Muscle layer of duodenum (tissue), 2 donors: ENCODE data around the gene CAMKV.

Experiments used
- H3K27ac ChIP-seq: one replicate; pipeline ENCODE4 v1.7.0; 2013; ENCODE audit warnings: mild to moderate bottlenecking, low read length
- H3K27me3 ChIP-seq: one replicate; pipeline ENCODE4 v1.7.0; 2013; ENCODE audit warnings: low read depth, mild to moderate bottlenecking, control low read depth, low read length
- H3K36me3 ChIP-seq, 2 donors: one replicate each; pipeline ENCODE4 v1.7.0; 2013; ENCODE audit warnings: low read length in 2 of 2, control low read depth in 1 of 2, mild to moderate bottlenecking in 1 of 2; ENCODE audit not compliant: insufficient read depth in 2 of 2, control insufficient read depth in 1 of 2
- H3K4me1 ChIP-seq, 2 donors: one replicate each; pipeline ENCODE4 v1.7.0; 2013; ENCODE audit warnings: low read length in 2 of 2, mild to moderate bottlenecking in 2 of 2, control low read depth in 1 of 2, moderate library complexity in 1 of 2; ENCODE audit not compliant: insufficient read depth in 2 of 2, control insufficient read depth in 1 of 2
- H3K4me3 ChIP-seq, 2 donors: one replicate each; pipeline ENCODE4 v1.7.0; 2013; ENCODE audit warnings: low read length in 2 of 2, low read depth in 1 of 2, mild to moderate bottlenecking in 1 of 2
- H3K9me3 ChIP-seq, 2 donors: one replicate each; pipeline ENCODE4 v1.7.0; 2013; ENCODE audit warnings: low read length in 2 of 2, control low read depth in 1 of 2, mild to moderate bottlenecking in 1 of 2; ENCODE audit not compliant: control insufficient read depth in 1 of 2
- donor health status: healthy.

CAMKV gene

DNA sequence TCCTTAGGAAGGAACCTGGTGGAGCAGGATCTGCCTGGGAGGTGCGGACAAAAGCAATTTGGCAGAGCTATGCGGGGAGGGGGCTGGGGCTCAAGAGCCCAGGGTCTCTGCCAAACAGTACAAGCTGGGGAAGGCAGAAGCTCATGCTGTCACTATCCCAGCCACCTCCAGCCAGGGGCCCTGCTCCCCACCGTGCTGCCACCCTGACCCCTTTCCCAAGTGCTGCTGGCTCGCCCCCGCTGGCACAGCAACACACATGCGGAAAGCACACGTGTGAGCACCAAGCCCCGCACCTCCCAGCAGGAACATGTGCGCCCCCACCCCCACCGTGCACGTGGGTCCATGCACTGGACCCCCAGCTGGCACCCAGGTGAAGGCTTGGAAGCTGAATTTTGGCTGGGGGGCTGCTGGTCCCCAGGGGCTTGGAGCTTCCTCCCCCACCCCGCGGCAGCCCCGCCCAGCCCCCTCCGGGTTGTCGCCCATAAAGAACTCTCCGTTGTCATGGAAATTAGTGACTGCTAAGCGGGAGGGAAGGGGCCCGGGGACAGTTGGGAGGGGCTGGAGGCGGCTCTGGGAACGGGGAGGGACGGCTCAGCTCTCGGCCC, 742 bp downstream of the CAMKV start:
- H3K4me3 ChIP-seq = peak overlapping the region in 1 of 2 donors; percentile 53
- no peaks in the 10 kb centered on the region for H3K36me3 ChIP-seq
- H3K27me3 ChIP-seq = peaks cover 27% of the 10 kb centered on the region
- H3K9me3 ChIP-seq = no peaks in the 10 kb centered on the region
- H3K27ac ChIP-seq = no peak overlapping the region
- peaks cover 0 to 16% of the 10 kb centered on the region in 2 donors for H3K4me1 ChIP-seq

DNA sequence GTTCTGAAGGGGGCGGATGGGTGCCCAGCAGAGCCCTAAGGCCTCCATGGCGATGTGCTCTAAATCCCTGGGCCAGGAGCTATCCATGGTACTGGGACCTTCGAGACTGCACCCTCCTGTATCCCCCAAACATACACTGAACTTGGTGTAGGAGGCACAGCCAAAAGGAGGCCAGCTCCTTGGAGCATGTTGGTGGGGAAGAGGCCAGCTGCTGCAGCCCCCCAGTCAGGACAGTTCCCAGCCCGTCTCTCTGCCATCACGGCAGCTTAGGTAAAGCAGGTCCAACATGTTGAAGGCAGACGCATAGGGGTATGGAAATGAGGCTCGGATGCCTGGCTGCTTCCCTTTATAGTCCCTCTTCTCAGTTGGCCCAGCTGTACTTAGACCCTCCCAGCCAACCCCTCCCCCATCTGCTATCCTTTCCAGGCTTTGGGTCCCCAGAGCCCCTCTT, 1.8 kb downstream of the CAMKV start:
- no peak overlapping the region for H3K4me3 ChIP-seq
- peaks cover 0 to 16% of the 10 kb centered on the region in 2 donors for H3K4me1 ChIP-seq
- no peaks in the 10 kb centered on the region for H3K36me3 ChIP-seq
- peaks cover 27% of the 10 kb centered on the region for H3K27me3 ChIP-seq
- no peak overlapping the region for H3K27ac ChIP-seq
- no peaks in the 10 kb centered on the region for H3K9me3 ChIP-seq

DNA sequence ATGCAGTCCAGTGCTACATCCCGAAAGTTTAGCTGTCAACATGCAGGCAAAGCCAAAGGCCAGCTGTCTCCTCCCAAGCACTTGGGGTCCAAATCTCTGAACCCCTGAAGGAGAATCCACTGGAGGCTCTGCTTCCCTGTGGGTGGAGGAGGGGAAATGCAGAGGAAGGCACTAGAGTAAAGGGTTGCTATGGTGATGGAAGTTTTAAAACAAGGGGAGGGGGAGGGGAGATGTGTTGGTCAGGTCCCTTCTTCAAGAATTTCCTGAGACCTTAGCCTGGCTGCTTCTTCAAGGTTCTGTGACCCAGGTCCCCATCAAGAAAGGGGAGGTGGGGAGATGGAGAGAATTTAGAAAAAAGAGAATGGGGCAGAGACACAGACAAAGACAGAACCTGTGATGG, 2.3 kb downstream of the CAMKV start:
- no peak overlapping the region for H3K4me3 ChIP-seq
- no peak overlapping the region for H3K27ac ChIP-seq
- H3K36me3 ChIP-seq = no peaks in the 10 kb centered on the region
- no peaks in the 10 kb centered on the region for H3K9me3 ChIP-seq
- H3K27me3 ChIP-seq = peaks cover 27% of the 10 kb centered on the region
- H3K4me1 ChIP-seq = peaks cover 0 to 16% of the 10 kb centered on the region in 2 donors

DNA sequence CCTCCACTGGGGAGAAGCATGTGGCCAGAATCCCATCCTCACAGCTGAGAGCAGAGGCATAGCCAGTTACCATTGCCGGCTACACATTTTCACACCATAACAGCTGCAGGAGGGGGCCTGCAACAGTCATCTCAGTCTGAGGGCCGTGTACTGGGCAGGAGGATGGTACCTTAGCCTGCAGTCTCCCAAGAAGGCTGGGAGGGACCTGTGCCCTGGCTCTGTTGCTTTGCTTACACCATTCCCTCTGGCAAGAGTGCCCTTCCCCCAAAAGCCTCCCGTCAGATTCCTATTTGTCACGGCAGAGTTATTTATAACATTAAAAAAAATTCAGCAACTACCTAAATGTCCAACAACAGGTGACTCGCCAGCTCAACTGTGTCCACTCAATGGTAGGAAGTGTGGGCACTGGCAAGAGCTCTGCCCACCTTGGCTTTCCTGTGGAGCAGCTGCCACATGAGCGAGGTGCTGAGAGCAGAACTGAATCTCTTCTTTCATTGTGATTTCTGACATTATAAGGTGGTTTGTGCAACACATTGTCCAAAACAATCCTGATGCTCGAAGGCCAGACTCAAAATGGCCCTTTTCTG, 4.4 kb downstream of the CAMKV start:
- no peaks in the 10 kb centered on the region for H3K36me3 ChIP-seq
- no peaks in the 10 kb centered on the region for H3K9me3 ChIP-seq
- peaks cover 24% of the 10 kb centered on the region for H3K27me3 ChIP-seq
- H3K27ac ChIP-seq = no peak overlapping the region
- peaks cover 0 to 16% of the 10 kb centered on the region in 2 donors for H3K4me1 ChIP-seq
- no peak overlapping the region for H3K4me3 ChIP-seq

DNA sequence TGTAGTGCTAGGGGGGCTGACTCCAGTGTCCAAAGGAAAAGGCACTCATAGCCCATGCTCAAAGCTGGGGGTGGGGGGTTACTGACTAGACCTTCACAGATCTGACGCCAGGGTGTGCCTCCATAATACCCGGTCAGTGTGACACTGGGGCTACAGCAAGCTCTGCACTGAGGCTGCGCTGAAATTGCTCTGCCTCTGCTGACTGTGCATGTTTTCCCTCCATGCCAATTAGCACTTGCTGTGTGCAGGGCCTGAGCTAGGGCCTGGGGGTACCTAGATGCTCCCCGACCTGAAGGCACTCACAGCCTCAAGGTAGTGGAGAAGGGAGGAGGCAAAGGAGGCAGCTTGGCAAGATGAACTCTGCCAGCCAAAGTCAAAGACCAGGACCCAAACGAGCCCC, 5.2 kb downstream of the CAMKV start:
- Histone ChIP-seq H3K4me1 (peaks cover 0 to 8% of the 10 kb centered on the region in 2 donors), H3K9me3 (no peaks in the 10 kb centered on the region), H3K4me3 (no peak overlapping the region), H3K27me3 (peaks cover 18% of the 10 kb centered on the region), H3K27ac (no peak overlapping the region), H3K36me3 (no peaks in the 10 kb centered on the region)

DNA sequence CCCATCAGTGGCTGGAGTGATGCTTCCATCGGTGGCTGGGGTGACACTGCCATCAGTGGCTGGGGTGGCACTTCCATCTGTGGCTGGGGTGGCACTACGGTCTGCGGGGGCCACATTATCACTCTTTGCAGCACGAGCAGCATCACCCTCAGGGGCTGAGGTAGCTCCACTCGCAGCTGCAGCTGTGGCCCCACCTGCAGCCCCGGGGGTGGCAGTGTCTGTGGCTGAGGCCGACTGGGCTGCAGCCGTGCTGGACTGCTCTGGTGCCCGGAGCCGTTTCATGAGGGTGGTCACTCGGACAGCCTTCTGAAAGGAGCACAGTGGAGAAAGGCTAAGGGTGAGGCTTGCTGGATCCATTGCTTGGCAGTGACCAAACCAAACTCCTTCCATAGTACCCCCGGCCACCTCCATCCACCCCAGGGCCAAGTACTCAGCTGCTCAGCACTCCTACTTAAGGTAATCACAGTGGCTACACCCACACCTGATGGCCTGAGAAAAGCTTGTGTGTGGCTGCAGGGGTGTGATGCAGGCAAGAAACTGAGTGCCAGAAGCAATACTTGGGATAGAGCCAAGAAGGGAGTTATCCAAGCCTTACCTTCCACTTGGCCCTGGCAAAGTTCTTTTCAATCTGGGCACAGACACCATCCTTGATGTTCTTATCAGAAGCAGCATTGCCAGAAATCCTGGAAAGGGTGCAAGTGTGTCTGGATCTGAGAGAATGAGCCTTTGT, 10.0 kb downstream of the CAMKV start:
- no peak overlapping the region for H3K4me3 ChIP-seq
- no peaks in the 10 kb centered on the region for H3K9me3 ChIP-seq
- peaks cover 0 to 13% of the 10 kb centered on the region in 2 donors for H3K4me1 ChIP-seq
- H3K27ac ChIP-seq = no peak overlapping the region
- H3K36me3 ChIP-seq = no peaks in the 10 kb centered on the region
- no peaks in the 10 kb centered on the region for H3K27me3 ChIP-seq

DNA sequence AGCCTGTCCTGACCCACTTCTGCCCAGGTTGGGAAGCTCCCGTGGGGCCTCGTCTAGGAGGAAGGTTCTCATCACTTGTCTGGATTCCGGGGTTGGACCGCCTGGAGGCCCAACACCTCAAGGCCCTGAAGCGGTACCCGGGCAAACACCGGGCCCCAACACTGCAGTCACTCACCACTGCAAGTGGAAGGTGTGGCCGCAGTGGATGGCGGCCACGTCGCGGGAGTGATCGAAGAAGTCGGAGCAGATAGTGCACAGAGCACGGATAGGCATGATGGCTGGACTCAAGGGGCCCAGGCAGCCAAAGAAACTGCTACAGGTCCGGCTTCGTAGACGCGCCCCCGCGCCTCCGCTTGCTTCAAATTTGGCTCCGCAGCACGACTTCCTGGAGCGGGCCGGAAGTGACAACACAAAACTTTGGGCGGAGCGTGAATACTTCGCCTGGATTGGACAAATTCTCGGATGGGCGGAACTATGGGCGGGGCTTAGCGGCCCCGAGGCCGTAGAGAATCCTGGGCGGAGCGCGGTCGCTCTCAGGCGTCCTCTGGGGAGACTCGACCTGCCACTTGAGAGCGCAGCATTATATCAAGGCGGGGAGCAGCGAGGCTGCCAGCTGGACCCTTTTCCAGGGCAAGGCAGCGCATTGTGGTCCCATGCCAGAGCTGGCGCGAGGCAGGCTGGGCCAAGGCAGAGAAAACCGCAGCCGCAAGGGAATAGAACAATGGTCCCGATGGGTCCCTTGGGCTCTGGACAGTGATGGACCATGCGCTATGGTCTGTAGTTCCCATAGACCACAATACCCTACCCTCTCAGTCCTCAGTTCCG, 13.3 kb downstream of the CAMKV start, which contains the start of gene TRAIP:
Gene TRAIP (minus strand): TSS at position 384 of the 825 bp plus-strand sequence. CDS start 111 bp downstream, at position 273.
- Histone ChIP-seq H3K27me3 (no peaks in the 10 kb centered on the region), H3K36me3 (no peaks in the 10 kb centered on the region), H3K4me3 (peak within 1 kb of the TSS; percentile 79 to 81), H3K9me3 (no peaks in the 10 kb centered on the region), H3K27ac (peak within 1 kb of the TSS; percentile 45), H3K4me1 (peaks cover 0 to 13% of the 10 kb centered on the region in 2 donors)

DNA sequence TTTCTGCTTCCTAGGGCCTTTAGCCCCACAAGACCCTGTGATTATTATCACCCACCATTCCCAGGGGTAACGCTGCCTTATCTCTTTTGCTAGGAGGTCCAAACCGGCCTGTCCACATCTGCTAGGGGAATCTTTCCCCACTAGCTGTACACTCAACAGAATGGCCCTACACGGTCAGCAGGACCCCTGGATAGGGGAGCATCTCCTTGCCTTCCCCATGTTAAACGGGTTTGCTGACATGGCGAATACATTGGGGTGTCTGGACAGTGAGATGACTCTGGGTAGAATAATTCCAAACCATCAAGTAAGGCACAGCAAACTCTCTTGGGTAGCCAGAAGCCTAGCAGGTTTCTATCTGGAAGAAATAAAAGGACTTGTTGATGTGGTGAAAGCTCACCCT, 14.0 kb downstream of the CAMKV start:
- H3K4me1 ChIP-seq = peaks cover 0 to 13% of the 10 kb centered on the region in 2 donors
- no peaks in the 10 kb centered on the region for H3K9me3 ChIP-seq
- H3K36me3 ChIP-seq = no peaks in the 10 kb centered on the region
- no peak overlapping the region for H3K27ac ChIP-seq
- no peaks in the 10 kb centered on the region for H3K27me3 ChIP-seq
- peak overlapping the region; percentile 79 to 81 for H3K4me3 ChIP-seq

DNA sequence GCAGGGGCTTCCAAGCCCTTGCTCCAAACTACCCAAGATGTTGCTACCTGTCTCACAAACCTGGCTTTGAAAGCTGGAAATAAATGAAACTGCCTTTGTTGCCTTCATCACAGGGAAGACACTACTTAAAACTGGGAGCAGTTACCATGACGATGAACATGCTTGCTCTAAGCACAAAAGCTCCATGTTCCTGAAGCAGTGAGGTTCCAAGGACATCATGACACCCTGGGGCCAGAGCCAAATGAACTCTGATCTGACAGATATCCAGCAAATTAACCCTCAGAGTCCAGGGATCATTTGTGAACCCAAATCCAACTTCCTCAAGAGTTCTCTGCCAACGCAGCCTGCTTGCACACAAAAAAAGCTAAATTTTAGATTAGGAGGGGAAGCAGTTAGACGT, 24.0 kb downstream of the CAMKV start:
- H3K4me1 ChIP-seq = peaks cover 0 to 6% of the 10 kb centered on the region in 2 donors
- H3K27me3 ChIP-seq = no peaks in the 10 kb centered on the region
- H3K9me3 ChIP-seq = no peaks in the 10 kb centered on the region
- no peaks in the 10 kb centered on the region for H3K36me3 ChIP-seq
- no peak overlapping the region for H3K27ac ChIP-seq
- no peak overlapping the region for H3K4me3 ChIP-seq

DNA sequence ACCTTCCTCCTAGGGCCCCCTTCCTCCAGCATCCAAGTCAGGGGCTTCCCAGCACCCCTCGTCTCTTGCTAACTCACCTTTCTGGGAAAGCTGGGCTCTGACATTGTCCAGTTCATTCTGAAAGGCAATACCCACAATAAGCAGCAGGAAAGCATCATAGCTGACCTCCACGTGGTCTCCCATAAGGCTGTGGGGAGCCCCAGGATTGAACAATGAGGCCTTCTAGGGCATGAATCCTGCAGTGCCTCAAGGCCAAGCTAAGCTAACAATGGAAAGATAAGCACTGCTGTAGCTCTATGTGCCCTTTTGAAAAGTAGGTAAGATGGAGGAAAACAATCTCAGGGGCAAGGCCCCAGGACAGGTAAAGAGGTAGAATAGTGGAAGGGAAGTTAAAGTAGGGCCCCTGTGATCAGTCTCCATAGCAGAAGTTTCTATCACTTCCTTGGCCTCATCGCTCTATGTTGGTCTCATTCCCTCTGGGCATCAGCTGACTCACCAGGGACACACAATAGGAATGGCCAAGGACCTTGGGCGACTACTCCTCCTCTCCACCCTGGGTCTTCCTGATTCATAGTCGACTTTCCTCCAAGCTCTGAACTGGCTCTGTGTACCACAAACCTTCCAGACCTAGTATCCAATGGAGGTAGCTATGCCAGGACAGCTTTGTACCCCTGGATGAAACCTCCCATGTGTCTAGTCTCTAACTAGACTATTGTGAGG, 25.1 kb downstream of the CAMKV start:
- Histone ChIP-seq H3K27me3 (no peaks in the 10 kb centered on the region), H3K36me3 (no peaks in the 10 kb centered on the region), H3K4me3 (no peak overlapping the region), H3K27ac (no peak overlapping the region), H3K4me1 (peaks cover 3 to 17% of the 10 kb centered on the region in 2 donors), H3K9me3 (no peaks in the 10 kb centered on the region)
